DMS 273 (cell line): ENCODE results near the gene SACM1L.
"Not testable (repeated sequence)": the region's sequence is repeated elsewhere in the genome, so short reads cannot be mapped to it uniquely, and the experiment has no call there.

Experiments
- DNase-seq: peaks from one replicate; lab custom pipeline; 2025; ENCODE audit not compliant: unreplicated experiment; lab: John Stamatoyannopoulos, UW

The SACM1L gene

DNA sequence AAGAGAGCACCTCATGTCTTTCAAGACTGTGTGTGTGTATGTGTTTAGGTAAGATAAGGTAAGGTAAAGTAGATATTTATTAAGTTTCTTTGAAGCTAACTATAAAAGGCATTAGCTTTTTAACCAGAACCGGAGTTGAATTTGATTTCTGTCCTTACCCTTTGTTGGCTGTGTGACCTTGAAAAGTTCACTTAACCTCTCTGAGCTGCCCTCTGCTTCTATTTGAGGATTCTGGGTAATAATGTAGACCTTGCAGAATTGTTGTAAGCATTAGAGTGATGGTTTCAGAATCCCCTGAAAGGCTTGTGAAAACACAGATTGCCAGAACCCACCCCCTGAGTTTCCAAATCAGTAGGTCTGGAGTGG lies 21.6 kb upstream of the SACM1L start:
- DNase-seq = no peak

DNA sequence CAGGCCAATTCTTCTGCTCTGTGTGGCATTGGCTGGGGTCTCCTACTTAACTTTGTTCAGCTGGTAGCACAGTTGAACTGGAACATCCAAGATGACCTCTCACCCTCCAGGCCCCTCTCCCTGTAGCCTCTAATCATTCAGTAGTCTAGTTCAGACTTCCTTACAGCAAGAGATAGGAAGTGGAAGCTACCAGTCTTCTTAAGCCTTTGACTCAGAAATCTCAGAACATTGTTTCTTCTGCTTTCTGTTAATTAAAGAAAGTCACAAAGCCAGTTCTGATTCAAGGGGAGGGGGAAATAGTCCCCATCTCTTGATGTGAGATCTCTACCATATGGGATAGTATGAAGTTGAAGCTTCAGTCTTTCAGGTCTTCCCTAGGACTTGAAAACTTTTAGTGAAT lies 18.8 kb upstream of the SACM1L start:
- no peak for DNase-seq

DNA sequence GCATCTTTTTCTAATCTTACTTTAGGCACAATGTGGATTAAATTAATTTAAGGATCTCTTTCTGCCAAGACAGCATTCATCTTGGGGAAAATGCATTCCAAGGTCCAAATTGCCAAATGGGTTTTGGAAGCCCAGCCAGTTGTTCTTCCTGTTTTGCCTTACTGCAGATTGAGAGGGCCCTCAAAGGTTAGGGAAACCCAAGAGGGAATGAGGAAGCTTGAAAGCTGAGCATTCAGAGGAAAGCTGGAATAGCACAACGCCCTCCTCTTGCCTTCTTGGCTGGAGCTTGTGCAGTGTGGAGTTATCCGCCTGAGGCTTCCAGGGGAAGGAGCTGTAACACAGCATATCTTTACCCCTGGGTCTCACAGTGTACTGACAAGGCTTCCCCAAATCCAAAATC lies 18.2 kb upstream of the SACM1L start:
- no peak for DNase-seq

DNA sequence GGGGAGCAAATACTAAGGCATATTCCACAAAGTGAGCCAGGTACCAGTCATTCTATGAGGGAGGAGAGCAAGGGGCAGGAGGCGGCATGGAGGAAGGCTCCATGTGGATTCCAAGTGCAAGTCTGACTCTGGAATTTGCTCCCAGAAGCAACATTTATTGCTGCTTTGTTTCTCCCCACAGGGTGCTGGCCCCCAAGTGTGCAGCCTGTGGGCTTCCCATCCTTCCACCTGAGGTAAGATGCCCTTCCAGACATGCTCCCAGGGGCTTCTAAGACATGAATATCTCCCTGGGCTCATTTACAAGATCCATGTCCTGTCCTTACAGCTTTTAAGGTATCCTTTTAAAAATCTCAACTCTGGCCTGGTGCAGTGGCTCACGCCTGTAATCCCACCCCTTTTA lies 15.9 kb upstream of the SACM1L start:
- DNase-seq = no peak

DNA sequence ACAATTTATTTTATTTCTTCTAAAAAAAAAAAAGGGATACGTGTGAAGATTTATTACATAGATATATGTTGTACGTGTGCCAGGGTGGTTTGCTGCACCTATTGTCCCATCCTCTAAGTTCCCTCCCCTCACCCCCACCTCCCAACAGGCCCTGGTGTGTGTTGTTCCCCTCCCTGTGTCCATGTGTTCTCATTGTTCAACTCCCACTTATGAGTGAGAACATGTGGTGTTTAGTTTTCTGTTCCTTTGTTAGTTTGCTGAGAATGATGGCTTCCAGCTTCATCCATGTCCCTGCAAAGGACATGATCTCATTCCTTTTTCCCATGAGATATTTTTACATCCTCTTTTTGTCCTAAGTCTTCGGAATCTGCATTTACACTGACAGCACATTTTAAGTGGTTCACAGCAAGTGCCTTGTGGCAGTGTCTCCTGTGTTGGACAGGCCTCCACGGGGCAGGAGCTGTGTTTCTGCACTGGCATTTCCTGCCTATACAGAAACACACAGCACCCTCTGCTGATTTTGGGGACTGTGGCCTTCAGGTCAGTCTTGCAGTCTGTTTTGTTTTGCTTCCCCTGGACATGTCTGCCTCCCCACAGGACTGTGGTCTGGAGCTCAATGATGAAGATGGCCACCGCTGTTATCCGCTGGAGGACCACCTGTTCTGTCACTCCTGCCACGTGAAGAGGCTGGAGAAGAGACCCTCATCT lies 12.7 kb upstream of the SACM1L start:
- DNase-seq = no peak

DNA sequence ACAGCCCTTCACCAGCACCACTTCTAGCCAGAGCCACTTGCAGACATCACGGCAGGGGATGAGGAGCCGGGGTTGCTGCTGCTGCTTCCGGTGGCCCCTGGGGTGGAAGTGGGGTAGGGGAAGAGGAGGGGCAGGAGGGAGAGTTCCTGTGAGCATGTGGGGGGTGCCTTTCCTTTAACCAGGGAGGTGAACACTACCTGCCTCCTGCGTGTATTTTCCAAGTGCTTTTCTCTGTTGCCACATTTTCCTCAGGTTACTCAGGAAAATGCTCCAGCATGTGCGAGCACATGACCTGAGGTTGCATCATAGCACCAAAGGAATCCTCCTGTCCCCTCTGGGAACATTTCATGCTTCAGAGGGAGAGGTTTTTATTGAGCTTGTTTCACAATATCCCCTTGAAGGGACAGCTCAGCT lies 12.2 kb upstream of the SACM1L start:
- no peak for DNase-seq

DNA sequence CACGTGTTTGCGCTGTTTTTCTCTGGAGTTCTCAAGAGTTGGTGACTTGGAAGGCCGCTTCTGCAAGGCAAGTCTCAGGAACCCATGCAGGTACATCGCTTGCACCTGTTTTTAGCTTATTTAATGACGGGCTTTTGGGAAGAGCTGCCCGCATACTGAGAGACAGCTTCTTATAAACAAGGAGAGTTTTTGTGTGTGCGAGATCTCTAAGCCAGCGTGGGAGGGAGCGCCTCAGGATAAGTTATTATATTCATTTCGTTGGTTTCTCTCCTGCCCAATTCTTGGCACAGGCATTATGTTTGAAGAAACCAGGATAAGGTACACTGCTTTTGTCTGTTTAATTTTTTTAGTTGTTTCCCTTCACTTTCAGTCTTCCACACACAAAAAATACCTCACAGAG lies 11.4 kb upstream of the SACM1L start:
- DNase-seq = no peak

DNA sequence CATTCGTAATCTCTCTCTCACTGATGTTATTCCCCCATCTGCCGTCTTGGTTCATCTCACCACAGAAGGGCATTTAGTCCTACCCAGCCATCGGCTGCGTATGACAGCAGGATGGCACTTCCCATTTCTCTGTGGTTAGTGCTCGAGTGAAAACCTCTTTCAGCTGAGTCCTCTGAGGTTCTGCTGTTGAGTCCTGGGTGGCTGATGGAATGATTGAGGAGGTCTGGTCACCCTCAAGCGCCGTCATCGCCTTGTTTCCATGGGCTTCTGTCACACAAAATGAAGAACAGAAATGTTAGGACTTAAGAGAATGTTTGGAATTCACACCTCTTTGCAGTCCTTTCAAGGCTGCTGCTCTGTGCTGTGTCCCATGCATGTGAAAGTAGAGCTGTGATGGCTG lies 9.4 kb upstream of the SACM1L start:
- no peak for DNase-seq

DNA sequence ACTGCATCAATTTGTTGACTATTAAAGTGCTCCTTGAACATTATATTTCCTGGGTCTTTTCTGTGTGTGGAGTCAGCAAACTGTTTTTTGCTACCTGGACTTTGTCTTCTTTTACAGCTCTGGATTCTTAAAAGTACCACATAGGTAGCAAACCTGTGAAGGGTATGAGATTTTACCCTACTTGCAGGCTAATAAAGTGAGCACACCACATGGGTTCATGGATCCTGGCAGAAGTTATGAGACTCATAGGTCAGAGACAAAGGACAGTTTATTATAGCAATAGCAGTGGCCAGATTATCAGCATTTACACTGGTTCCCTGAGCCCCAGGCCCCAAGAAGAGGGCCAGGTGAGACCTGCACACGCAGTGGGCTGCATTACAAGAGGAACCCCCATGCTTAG lies 8.0 kb upstream of the SACM1L start:
- no peak for DNase-seq

DNA sequence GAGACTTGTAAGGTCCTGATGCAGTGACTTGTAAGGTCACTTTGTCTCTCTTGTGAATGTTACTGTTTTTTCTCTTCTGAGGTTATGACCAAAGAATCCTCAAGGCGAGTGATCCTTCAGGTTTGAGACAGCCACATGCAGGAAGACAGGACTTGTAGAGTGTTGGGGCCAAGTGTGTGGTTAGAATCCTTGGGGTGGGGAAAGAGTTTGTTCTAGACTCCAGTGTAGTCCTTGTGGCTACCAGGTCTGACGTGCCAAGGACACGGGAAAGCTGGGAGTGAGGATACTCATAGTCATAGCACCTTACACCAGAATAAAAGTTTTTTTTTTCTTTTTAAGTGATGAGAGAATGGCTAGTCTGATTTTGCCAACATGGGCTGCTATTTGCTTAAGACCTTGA lies 7.3 kb upstream of the SACM1L start:
- no peak for DNase-seq

DNA sequence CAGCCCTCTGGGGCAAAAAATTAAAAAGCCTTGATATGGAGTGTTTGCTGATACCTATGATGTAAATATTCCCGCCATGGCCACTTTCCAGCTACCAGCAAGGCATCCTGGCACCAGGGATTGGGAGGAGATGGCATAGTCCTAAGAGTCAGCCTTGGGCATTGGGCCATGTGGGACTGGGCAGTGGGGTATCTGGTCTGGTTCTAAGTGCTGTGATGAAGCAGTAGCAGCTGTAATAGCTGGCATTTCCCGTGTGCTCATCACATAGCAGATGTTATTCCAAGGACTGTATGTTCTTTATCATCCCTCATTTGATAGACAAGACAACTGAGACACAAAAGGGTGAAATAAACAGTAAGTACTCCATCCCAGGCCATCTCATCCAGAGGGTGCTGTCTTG lies 6.9 kb upstream of the SACM1L start:
- DNase-seq = no peak

DNA sequence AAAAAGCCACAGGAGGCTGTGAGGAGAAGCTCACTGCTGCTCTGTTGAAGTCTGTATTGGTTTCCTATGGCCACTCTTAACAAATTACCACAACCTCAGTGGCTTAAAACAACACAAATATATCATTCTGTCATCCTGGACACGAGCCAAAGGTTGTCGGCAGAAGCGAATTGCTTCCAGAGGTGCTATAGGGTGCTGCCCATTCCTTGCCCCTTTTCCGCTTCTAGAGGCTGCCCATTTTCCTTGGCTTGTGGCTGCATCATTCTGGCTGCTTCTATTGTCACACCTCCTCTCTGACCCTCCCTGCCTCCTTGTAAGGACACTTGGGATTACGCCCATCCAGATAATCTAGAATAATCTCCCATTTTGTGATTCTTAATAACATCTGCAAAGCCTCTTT lies 6.4 kb upstream of the SACM1L start:
- peak; percentile 22 for DNase-seq

DNA sequence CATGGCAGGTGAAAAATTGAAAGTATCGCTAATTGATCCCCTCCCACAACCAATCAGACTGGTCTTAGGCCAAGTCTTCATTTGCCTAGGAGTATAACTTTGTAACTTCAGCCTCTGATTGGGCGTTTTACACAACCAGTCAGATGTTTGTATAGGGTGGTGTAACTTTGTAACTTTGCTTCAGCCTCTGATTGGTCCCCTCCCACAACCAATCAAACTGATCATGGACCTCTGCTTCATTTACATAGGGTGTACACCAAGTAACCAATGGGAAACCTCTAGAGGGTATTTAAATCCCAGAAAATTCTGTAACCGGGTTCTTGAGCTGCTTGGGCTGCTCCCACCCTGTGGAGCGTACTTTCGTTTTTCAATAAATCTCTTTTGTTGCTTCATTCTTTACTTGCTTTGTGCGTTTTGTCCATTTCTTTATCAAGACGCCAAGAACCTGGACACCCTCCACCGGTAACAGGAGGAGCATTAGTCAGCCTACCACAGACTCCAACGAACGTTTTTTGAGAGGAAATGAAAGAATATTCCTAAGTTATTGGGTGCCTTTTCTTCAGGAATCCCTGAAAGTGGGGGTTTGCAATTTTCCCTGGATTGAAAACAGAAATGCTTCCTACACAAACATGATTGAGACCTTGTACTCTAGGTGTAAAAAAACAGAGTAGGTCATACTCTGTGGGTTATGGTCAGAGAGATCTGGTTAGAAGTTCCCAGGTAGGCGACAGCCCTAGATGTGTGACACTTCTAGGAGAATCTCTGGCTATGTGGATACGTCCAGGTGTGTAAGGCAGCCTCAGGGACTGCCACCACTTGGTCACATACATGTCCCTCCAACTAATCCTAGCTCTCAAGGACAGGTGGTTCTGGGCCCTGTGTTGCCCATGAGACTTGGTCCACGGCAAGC lies 5.5 kb upstream of the SACM1L start:
- no peak for DNase-seq

DNA sequence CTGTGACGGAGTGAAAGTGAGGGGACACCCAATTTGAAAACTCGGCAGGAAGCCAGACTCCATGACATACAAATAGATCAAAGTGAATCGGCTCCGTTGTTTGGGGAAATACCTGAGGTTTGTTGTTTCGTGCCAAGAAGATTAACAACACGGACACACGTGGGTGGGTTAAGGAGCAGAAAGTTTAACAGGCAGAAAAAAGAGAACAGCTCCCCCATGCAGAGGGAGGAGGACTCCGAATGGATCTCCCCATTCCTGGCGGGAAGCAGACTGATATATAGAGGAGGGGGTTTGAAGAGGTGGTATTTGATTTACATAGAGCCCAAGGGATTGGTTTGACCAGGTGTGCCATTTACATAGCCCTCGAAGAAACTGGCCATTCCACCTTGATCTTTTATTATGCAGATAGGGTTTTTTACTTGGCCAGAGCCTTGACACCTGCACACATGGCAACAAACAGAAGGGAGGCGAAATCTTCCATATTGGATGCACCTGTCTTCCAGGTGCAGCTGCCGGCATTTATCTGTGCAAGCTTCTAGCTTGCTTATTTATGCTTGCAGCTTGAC lies 4.8 kb upstream of the SACM1L start:
- DNase-seq = no peak

DNA sequence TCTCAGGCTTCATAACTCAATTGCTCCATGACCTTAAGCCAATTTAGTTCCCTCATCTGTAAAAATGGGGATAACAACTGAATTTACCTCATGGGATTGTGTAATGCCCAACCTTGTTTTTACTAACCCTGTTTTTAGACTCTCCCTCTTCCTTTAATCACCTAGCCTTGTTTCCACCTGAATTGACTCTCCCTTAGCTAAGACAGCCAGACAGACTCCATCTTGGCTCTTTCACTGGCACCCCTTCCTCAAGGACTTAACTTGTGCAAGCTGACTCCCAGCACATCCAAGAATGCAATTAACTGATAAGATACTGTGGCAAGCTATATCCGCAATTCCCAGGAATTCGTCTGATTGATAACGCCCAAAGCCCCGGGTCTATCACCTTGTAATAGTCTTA lies 3.5 kb upstream of the SACM1L start:
- DNase-seq = not testable (repeated sequence)

DNA sequence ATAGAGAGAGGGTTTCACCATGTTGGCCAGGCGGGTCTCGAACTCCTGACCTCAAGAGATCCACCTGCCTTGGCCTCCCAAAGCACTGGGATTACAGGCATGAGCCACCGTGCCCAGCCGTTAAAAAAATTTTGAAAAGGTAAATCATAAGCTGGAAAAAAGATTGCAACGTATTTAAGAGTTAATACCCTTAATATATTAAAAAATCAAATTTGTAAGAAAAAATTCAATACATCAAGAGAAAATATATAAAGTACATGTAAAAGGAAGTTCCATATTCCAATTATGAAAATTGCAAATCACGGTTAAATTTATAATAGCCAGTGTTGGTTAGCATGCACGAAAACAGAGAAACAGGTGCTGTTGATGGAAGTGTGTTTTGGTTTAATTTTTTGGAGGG lies 2.3 kb upstream of the SACM1L start:
- no peak for DNase-seq

DNA sequence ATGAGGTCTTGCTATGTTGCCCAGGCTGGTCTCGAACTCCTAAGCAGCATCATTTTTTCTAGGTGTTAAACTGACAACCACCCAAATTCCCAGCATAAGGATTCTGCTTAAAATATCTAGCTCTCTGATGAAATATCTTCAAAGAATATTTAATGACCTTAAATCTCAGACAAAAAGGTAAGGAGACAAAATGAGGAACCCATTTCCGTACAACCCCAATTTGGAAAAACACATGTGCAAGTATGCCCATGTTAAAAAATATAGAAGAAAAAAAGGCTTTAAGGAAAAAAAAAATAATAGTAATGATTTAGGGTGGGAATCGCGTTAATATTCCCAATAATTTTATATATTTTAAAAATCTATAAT lies 1.4 kb upstream of the SACM1L start:
- peak; percentile 16 for DNase-seq

DNA sequence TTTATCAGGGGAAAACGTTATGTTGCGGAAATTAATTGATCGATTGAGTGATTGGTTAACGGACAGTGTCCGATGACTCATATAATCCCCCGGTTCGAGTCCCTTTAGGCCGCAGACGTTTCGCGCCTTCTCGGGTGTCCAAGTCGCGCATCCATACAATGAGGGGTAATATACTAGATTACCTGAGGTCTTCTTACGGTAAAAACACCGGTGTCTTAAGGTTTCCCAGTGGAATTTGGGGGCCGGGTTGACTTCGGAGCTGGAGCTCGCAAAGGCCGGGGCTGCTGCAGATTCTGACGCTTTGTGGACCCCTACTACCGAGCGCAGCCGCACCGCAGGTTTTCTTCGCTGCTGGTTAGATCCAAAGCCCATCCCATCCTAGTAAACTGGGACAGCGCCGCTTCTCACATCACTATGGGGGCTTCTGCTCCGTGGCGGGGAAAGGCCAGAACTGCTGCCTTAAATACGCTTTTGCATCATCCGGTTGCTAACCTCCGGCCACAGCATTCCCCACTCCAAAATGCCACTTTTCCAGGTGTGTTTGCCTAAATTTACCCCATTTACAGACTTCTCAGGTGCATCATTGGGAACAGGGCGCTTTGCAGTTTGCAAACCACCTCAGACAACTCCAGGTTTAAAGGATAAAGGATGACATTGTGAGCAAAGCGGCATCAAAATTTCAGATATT lies 858 bp upstream of the SACM1L start:
- DNase-seq = peak; percentile 80

DNA sequence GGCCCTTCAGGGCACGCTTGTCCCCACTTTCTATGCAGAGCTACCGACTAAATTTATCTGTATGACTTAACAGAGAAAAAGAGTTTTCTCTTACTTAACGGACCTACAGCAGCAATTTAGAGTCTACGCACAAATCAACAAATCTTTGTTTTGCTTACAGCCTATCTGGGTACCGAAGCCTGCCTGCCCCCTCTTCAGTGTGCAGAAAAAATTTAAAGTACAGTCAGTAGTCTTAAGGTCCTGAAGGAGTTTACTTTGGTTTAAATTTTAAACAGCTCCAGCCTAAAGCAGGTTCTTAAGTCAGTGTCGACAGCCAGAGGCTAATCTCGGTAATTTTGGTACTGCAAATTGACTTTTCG lies 570 bp downstream of the SACM1L start:
- DNase-seq = no peak

DNA sequence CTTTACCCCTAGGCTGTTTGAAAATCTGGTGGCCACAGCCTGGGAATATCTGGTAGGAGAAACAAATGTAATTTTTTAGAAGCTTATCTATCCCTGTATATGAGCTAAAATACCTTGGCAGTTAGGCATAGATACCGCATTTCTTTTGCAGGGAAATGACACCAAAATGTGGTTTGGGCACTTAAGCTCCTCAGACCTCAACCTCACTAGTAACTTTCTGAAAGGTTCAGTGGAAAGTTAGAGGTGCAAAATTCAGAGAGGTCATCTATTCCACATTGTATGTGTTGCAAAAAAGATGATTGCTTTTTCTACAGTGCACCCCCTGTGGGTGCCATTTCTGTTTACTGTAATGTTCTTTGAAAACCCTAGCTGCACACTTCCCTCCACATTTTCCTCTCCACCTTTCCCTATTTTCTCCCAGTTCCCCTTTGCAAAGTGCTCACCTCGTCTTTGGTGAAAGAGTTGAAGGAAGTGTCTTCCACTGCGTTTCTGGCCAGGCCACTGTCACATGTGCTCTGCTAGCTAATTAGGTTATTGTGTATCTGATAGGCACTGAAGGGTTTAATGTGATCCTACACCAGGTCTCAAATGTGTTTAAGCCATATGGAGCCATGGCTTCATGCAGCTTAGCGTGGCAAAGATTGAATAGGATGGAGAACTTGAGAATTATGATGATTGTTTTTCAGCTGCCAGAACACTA lies 1.3 kb downstream of the SACM1L start:
- DNase-seq = peak; percentile 69

DNA sequence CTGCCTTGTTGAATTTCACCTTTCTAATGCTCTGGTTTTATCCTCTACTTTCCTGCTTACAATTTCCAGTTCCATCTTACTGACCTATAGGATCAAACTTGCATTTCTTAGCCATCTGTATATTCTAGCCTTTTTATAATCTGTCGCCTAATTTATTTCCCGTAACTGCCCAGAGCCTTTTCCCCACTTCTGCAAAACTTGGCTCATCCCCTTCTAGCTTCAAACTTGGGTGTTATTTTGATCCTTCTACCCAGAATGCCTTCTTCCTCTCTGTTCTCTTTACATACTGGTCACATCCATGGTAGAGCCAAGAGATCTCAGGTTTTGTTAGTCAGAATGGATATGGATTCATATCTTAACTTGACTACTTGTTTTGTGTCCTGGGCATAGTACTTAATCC lies 2.6 kb downstream of the SACM1L start:
- no peak for DNase-seq
